ENCODE results near the gene ZNF30.

ZNF30 gene

DNA sequence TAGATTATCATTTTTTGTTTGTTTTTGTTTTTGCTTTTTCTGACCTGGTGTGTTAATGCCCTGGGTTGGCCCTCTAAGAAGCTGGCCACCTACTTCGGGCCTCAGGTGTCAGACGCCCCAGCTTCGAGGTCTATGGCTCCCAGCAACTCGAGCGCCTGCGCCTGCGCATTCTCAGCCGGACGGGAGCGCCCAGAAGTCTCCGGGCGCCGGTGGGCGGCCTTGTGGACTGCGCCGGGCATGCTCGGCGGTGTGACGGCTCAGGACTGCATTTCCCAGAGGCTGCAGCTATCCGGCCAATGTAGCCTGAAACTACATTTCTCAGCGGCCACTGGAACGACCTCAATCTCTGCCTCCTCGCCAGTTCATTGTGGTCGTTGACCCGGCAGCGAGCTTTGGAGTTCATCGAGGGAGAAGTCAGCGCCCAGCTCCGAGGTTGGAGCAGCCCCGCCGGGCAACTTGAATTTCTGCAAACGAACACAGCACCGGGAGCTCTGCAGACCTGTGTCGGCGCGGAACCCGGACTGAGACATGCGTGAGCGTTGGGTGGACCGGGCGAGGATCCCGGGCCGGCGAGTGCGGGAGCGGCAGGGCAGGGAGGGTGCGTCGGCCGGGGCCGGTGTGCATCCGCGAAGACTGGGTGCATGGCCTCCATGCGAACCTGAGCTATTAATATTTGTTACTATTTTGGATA, at the start of gene ZNF30:
TSS of gene ZNF30 (plus strand) at position 219 of the 691 bp plus-strand sequence. CDS start 3,045 bp downstream, outside the sequence.
- Histone ChIP-seq H3K79me2 (ENCODE audit: low read length) (no peaks in the 10 kb centered on the region), H3K36me3 (replicated peaks; ENCODE audit: low read depth, low read length) (no peaks in the 10 kb centered on the region), H3K4me2 (ENCODE audit: low read length) (peak within 1 kb of the TSS; percentile 56), H3K9ac (ENCODE audit: low read length) (peak within 1 kb of the TSS; percentile 48), H2AFZ (ENCODE audit: low read depth, low read length) (peak within 1 kb of the TSS; percentile 78; the same call in 1 of the 2 replicates), H3K9me3 (ENCODE audit: insufficient read depth, low read length) (no peaks in the 10 kb centered on the region; the same call in 1 of the 2 replicates), H3K27me3 (ENCODE audit: low read depth, low read length) (no peaks in the 10 kb centered on the region), H3K27ac (ENCODE audit: low read length) (no peak within 1 kb of the TSS), H3K4me3 (ENCODE audit: low read length) (peak within 1 kb of the TSS; percentile 78), H3K4me1 (ENCODE audit: low read length) (no peaks in the 10 kb centered on the region), H4K20me1 (ENCODE audit: insufficient read depth, low read length) (no peaks in the 10 kb centered on the region)
- TF ChIP-seq, protein P1, sequence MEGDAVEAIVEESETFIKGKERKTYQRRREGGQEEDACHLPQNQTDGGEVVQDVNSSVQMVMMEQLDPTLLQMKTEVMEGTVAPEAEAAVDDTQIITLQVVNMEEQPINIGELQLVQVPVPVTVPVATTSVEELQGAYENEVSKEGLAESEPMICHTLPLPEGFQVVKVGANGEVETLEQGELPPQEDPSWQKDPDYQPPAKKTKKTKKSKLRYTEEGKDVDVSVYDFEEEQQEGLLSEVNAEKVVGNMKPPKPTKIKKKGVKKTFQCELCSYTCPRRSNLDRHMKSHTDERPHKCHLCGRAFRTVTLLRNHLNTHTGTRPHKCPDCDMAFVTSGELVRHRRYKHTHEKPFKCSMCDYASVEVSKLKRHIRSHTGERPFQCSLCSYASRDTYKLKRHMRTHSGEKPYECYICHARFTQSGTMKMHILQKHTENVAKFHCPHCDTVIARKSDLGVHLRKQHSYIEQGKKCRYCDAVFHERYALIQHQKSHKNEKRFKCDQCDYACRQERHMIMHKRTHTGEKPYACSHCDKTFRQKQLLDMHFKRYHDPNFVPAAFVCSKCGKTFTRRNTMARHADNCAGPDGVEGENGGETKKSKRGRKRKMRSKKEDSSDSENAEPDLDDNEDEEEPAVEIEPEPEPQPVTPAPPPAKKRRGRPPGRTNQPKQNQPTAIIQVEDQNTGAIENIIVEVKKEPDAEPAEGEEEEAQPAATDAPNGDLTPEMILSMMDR (IDR thresholded peaks at IDR 0.05; ENCODE audit: low read depth, low read length), result no peak
- TF ChIP-seq EZH2phosphoT487 (IDR thresholded peaks at IDR 0.05; ENCODE audit: low read depth), result no peak

DNA sequence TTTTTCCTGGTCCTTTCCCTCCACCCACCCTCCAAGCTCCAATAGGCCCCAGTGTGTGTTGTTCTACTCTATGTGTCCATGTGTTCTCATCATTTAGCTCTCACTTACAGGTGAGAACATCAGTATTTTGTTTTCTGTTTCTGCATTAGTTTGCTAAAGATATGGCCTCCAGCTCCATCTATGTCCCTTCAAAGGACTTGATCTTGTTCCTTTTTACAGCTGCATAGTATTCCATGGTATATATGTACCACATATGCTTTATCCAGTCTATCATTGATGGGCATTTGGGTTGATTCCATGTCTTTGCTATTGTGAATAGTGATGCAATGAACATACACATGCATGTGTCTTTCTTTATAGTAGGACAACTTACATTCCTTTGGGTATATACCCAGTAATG, 47.1 kb upstream of the ZNF30 start:
- no peaks in the 10 kb centered on the region for H3K9me3 ChIP-seq (ENCODE audit: insufficient read depth, low read length)
- no peak for TF ChIP-seq EZH2phosphoT487 (IDR thresholded peaks at IDR 0.05; ENCODE audit: low read depth)
- TF ChIP-seq, protein P1 (IDR thresholded peaks at IDR 0.05; ENCODE audit: low read depth, low read length), result no peak
- H3K36me3 ChIP-seq (replicated peaks; ENCODE audit: low read depth, low read length), result no peaks in the 10 kb centered on the region
- H3K4me3 ChIP-seq (ENCODE audit: low read length), result no peak overlapping the region
- no peaks in the 10 kb centered on the region for H4K20me1 ChIP-seq (ENCODE audit: insufficient read depth, low read length)
- H3K4me1 ChIP-seq (ENCODE audit: low read length), result no peaks in the 10 kb centered on the region
- no peak overlapping the region for H2AFZ ChIP-seq (ENCODE audit: low read depth, low read length)
- no peaks in the 10 kb centered on the region; the same call in 1 of the 2 replicates for H3K27me3 ChIP-seq (ENCODE audit: low read depth, low read length)
- H3K4me2 ChIP-seq (ENCODE audit: low read length), result no peak overlapping the region
- H3K27ac ChIP-seq (ENCODE audit: low read length), result no peak overlapping the region
- H3K9ac ChIP-seq (ENCODE audit: low read length), result no peak overlapping the region
- H3K79me2 ChIP-seq (ENCODE audit: low read length), result no peaks in the 10 kb centered on the region

DNA sequence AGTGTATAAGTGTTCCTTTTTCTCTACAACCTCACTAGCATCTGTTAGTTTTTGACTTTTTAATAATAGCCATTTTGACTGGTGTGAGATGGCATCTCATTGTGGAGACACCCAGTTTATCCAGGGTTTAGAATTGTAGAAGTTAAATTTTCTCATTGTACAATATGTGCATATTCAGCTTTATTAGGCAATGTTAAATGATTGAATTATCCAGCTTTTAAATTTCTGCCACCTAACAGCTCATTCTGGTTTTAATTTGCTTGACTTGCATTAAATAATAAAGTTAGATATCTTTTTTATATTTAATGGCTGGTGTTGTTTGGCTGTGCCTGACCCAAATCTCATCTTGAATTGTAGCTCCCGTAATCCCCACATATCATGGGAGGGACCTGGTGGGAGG, 46.7 kb upstream of the ZNF30 start:
- TF ChIP-seq EZH2phosphoT487 (IDR thresholded peaks at IDR 0.05; ENCODE audit: low read depth), result no peak
- TF ChIP-seq, protein P1 (IDR thresholded peaks at IDR 0.05; ENCODE audit: low read depth, low read length), result no peak
- H3K27ac ChIP-seq (ENCODE audit: low read length), result no peak overlapping the region
- no peak overlapping the region for H2AFZ ChIP-seq (ENCODE audit: low read depth, low read length)
- H3K4me2 ChIP-seq (ENCODE audit: low read length), result no peak overlapping the region
- no peaks in the 10 kb centered on the region for H3K36me3 ChIP-seq (replicated peaks; ENCODE audit: low read depth, low read length)
- H3K9me3 ChIP-seq (ENCODE audit: insufficient read depth, low read length), result no peaks in the 10 kb centered on the region
- no peak overlapping the region for H3K4me3 ChIP-seq (ENCODE audit: low read length)
- no peaks in the 10 kb centered on the region for H3K4me1 ChIP-seq (ENCODE audit: low read length)
- no peak overlapping the region for H3K9ac ChIP-seq (ENCODE audit: low read length)
- H3K79me2 ChIP-seq (ENCODE audit: low read length), result no peaks in the 10 kb centered on the region
- no peaks in the 10 kb centered on the region; the same call in 1 of the 2 replicates for H3K27me3 ChIP-seq (ENCODE audit: low read depth, low read length)
- H4K20me1 ChIP-seq (ENCODE audit: insufficient read depth, low read length), result no peaks in the 10 kb centered on the region

DNA sequence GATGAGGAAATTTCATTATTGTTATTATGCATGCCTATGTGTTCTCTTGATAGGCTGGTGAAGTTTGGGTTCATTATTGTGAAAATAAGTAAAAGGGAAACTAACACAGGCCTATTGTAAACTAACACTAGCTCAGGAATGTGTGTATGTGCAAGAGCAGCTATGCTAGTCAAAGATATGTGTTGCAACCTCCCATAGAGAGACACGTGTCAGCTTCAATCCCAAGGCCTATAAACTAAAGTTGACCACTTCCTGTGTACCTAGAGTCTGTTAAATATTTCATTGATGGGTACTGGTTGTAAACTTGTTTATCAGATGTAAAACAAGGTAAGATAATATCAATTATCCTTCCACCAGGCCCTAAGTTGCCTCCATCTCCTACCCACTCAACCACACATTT, 44.7 kb upstream of the ZNF30 start:
- Histone ChIP-seq H2AFZ (ENCODE audit: low read depth, low read length) (no peak overlapping the region), H3K9ac (ENCODE audit: low read length) (no peak overlapping the region), H3K36me3 (replicated peaks; ENCODE audit: low read depth, low read length) (no peaks in the 10 kb centered on the region), H3K4me2 (ENCODE audit: low read length) (no peak overlapping the region), H4K20me1 (ENCODE audit: insufficient read depth, low read length) (no peaks in the 10 kb centered on the region), H3K4me3 (ENCODE audit: low read length) (no peak overlapping the region), H3K4me1 (ENCODE audit: low read length) (no peaks in the 10 kb centered on the region), H3K27me3 (ENCODE audit: low read depth, low read length) (no peaks in the 10 kb centered on the region; the same call in 1 of the 2 replicates), H3K9me3 (ENCODE audit: insufficient read depth, low read length) (no peaks in the 10 kb centered on the region), H3K79me2 (ENCODE audit: low read length) (no peaks in the 10 kb centered on the region), H3K27ac (ENCODE audit: low read length) (no peak overlapping the region)
- no peak for TF ChIP-seq EZH2phosphoT487 (IDR thresholded peaks at IDR 0.05; ENCODE audit: low read depth)
- TF ChIP-seq, protein P1 (IDR thresholded peaks at IDR 0.05; ENCODE audit: low read depth, low read length), result no peak
